ENCODE data around the gene MALSU1. TPM values are rescaled to one million over a fixed set of nuclear protein-coding genes. Genes with fewer than 3 reads are reported as not detected.

Gene MALSU1
- total RNA-seq, 4 donors from 2014 or later = 43.0 to 86.7 (median 63.3) TPM

DNA sequence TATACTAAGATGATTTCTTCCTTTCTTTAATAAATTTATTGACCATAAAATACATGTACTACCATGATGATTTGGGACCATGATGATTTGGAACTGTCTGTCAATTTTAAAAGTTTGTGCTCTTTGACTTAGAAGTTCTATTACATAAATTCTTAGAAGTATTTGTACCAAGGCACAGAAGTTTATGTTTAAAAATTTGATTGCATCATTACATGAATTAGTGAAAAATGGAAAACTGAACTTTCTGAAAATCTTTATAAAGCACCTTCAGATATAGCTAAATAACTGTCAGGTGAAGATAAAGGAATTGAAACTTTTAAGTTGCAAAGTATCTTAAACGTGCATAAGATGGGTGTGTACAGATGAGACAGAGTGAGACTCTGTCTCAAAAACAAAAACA lies 32.0 kb downstream of the MALSU1 start:
- no peak overlapping the region for H3K27ac ChIP-seq
- ATAC-seq = no peak

DNA sequence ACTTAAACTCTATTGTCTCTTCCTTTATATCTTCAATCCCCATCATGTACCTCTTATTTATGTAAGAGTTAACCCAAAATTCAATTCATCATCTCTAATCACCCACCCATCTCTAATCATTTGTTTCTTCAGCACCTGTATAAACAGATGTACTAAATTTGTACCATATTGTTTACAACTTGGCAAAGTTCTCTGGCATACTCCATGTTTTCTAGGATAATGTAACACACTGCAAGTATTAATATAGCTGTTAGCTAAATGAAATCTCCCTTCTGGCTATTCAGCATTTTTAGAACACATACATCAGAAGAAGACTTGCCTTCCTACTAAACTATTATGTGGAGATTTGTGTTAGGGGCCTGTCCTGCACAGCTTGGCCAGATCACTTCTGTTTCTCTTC lies 33.1 kb downstream of the MALSU1 start:
- Histone ChIP-seq H3K27ac (no peak overlapping the region), H3K36me3 (no peaks in the 10 kb centered on the region), H3K27me3 (no peaks in the 10 kb centered on the region), H3K9me3 (no peaks in the 10 kb centered on the region), H3K4me1 (peaks cover 0 to 37% (median 5%) of the 10 kb centered on the region in 3 donors), H3K4me3 (no peak overlapping the region)
- TF ChIP-seq CTCF (IDR thresholded peaks at IDR 0.05) (no peak), POLR2A (IDR thresholded peaks at IDR 0.05) (no peak), POLR2AphosphoS5 (IDR thresholded peaks at IDR 0.05) (no peak), EP300 (IDR thresholded peaks at IDR 0.05) (no peak)
- no peak for ATAC-seq

More for the DNA sequence above, 32.0 kb downstream of the MALSU1 start:
- TF ChIP-seq EP300 (IDR thresholded peaks at IDR 0.05) (no peak), CTCF (IDR thresholded peaks at IDR 0.05) (no peak), POLR2AphosphoS5 (IDR thresholded peaks at IDR 0.05) (no peak), POLR2A (IDR thresholded peaks at IDR 0.05) (no peak)
- Histone ChIP-seq H3K4me3 (no peak overlapping the region), H3K27me3 (no peaks in the 10 kb centered on the region), H3K4me1 (peaks cover 0 to 37% (median 5%) of the 10 kb centered on the region in 3 donors), H3K9me3 (no peaks in the 10 kb centered on the region), H3K36me3 (no peaks in the 10 kb centered on the region)
- 90 to 93% methylated on average over 1 of the region's 1 CpG for whole genome bisulfite sequencing, 2 donors (ENCODE audit: low coverage in 1 of 2)

- H3K9me3 ChIP-seq = no peaks in the 10 kb centered on the region
- H3K36me3 ChIP-seq = no peaks in the 10 kb centered on the region
- no peak for TF ChIP-seq POLR2AphosphoS5 (IDR thresholded peaks at IDR 0.05)
- no peak for TF ChIP-seq EP300 (IDR thresholded peaks at IDR 0.05)
- TF ChIP-seq CTCF (IDR thresholded peaks at IDR 0.05) = no peak
- no peak for TF ChIP-seq POLR2A (IDR thresholded peaks at IDR 0.05)
- WGBS, 2 donors (ENCODE audit: low coverage in 1 of 2) = 13 to 41% methylated on average over 4 of the region's 4 CpGs
- H3K27me3 ChIP-seq = no peaks in the 10 kb centered on the region
- H3K4me3 ChIP-seq = no peak overlapping the region
- H3K27ac ChIP-seq = peak overlapping the region in 3 of 4 donors; percentile 9 to 44 (median 12)
- ATAC-seq = peak; percentile 37
- peaks cover 0 to 37% (median 5%) of the 10 kb centered on the region in 3 donors for H3K4me1 ChIP-seq
Measured at GRCh38 chr7:23332910-23333612, 33.9 kb downstream of the MALSU1 start.

DNA sequence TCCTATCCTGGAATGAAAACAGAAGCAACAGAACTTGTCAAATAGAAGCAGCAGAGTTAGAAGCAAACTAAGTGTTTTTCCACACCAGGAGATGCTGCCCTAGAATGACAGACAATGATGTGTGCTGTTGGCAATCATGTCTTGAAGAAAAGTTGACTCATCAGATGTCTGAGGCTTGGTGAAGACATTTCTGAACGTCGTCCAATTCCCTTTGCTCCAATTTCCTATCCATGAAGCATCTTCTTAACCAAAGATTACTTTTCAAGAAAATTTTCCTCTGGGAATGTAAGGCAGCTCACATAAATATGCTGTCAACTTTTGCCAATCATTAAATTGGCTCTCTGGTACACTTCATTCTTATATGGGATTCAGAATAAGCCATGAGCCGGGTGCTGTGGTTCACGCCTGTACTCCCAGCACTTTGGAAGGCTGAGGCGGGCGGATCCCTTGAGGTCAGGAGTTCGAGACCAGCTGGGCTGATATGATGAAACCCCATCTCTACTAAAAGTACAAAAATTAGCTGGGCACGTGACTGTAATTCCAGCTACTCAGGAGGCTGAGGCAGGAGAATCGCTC lies 34.6 kb downstream of the MALSU1 start:
- H3K4me1 ChIP-seq = peaks cover 0 to 37% (median 5%) of the 10 kb centered on the region in 3 donors
- ATAC-seq = peak; percentile 71
- H3K27ac ChIP-seq = peak overlapping the region in 3 of 4 donors; percentile 12 to 47 (median 44)
- TF ChIP-seq CTCF (IDR thresholded peaks at IDR 0.05) (no peak), POLR2AphosphoS5 (IDR thresholded peaks at IDR 0.05) (no peak), EP300 (IDR thresholded peaks at IDR 0.05) (no peak), POLR2A (IDR thresholded peaks at IDR 0.05) (no peak)
- no peak overlapping the region for H3K4me3 ChIP-seq
- no peaks in the 10 kb centered on the region for H3K9me3 ChIP-seq
- no peaks in the 10 kb centered on the region for H3K27me3 ChIP-seq
- WGBS, 2 donors (ENCODE audit: low coverage in 1 of 2) = 33 to 45% methylated on average over 4 of the region's 9 CpGs
- H3K36me3 ChIP-seq = no peaks in the 10 kb centered on the region

Measured in gastroesophageal sphincter (tissue), 4 donors.